Stomach smooth muscle (tissue), 2 donors: ENCODE results near the gene ZNF579.
"Not testable (repeated sequence)": the region's sequence is repeated elsewhere in the genome, so short reads cannot be mapped to it uniquely, and the experiment has no call there.

ENCODE experiments used
- H3K27ac ChIP-seq: one replicate; pipeline ENCODE4 v1.7.0; 2013; ENCODE audit warnings: mild to moderate bottlenecking, low read length, inconsistent platforms
- H3K27me3 ChIP-seq, 2 donors: one replicate each; pipeline ENCODE4 v1.7.0; 2013; ENCODE audit warnings: low read length in 2 of 2; ENCODE audit not compliant: insufficient read depth in 2 of 2, control insufficient read depth in 1 of 2
- H3K36me3 ChIP-seq, 2 donors: one replicate each; pipeline ENCODE4 v1.7.0; 2013; ENCODE audit warnings: low read length in 2 of 2; ENCODE audit not compliant: control insufficient read depth in 2 of 2, insufficient read depth in 2 of 2
- H3K4me1 ChIP-seq: one replicate; pipeline ENCODE4 v1.7.0; 2013; ENCODE audit warnings: low read length; ENCODE audit not compliant: control insufficient read depth, insufficient read depth
- H3K4me3 ChIP-seq, 2 donors: one replicate each; pipeline ENCODE4 v1.7.0; 2013; ENCODE audit warnings: low read length in 2 of 2
- H3K9ac ChIP-seq, 2 donors: one replicate each; pipeline ENCODE4 v1.7.0; 2013; ENCODE audit warnings: low read length in 2 of 2, mild to moderate bottlenecking in 1 of 2
- H3K9me3 ChIP-seq, 2 donors: one replicate each; pipeline ENCODE4 v1.7.0; 2013; ENCODE audit warnings: low read length in 2 of 2; ENCODE audit not compliant: control insufficient read depth in 2 of 2
- donor health status: healthy.
- donor health status: Pancreatic carcinoma.

Gene ZNF579

DNA sequence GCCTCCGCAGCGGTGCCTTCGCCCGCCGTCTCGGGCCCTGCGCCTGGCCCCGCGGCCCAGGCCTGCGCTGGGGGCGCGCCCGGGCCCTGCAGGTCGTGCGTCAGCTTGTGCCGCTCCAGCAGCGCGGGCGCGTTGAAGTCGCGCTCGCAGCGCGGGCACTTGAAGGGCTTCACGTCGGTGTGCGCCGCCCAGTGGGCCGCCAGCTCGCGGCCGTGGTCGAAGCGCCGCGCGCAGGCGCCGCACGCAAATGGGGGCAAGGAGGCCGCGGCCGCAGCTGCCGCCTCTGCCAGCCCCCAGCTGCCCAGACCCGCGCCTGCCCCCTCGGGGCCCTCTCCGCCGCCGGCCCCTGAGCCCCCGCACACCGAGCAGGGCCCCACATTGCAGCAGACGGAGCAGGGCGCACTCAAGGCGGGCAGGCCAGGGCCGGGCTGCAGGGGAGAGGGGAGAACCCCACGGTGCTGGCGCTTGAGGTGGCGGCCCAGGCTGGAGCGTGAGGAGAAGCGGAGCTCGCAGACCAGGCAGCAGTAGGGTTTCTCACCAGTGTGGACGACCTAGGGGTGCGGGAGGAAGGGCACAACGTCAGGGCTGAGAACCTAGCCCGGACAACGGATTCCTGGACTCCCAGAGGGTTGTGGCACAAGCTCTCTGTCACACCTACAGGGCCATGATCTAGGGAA, 12.6 kb upstream of the ZNF579 start:
- Histone ChIP-seq H3K27ac (no peak overlapping the region), H3K9me3 (no peaks in the 10 kb centered on the region), H3K4me1 (no peaks in the 10 kb centered on the region), H3K4me3 (no peak overlapping the region), H3K27me3 (peaks cover 0 to 4% of the 10 kb centered on the region in 2 donors), H3K9ac (no peak overlapping the region), H3K36me3 (peaks cover 9 to 16% of the 10 kb centered on the region in 2 donors)

DNA sequence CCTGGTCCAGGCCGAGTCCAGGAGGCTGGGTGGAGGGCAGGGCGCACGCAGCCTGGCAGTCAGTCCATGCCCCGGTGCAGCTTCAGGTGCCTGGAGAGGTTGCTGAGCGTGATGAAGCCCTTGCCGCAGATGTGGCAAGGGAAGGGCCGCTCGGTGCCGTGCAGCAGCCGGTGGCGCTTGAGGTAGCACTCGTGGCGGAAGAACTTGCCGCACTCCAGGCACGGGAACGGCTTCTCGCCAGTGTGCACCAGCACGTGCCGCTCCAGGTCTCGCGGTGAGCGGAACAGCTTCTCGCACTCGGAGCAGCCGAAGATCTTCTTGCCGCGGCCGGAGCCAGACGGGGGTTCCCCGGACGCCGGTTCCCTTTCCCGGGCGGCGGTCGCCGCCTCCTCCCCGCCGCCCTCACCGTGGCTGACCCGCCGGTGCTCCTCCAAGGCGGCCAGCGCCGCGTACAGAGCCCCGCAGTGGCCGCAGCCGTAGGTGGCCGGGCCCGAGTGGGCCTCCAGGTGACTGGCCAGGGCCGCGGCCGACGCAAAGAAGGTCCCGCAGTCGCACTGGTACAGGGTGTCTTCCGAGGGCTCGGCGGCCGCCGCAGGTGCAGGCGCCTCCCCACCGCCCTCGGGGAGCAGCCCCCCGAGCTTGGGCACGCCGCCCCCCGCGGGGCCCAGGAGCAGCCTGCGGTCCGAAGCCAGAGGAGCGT, 11.9 kb upstream of the ZNF579 start:
- Histone ChIP-seq H3K9me3 (no peaks in the 10 kb centered on the region), H3K27me3 (peaks cover 0 to 4% of the 10 kb centered on the region in 2 donors), H3K4me1 (peaks cover under 1% of the 10 kb centered on the region), H3K36me3 (peaks cover 9 to 16% of the 10 kb centered on the region in 2 donors), H3K4me3 (no peak overlapping the region), H3K9ac (no peak overlapping the region), H3K27ac (no peak overlapping the region)

DNA sequence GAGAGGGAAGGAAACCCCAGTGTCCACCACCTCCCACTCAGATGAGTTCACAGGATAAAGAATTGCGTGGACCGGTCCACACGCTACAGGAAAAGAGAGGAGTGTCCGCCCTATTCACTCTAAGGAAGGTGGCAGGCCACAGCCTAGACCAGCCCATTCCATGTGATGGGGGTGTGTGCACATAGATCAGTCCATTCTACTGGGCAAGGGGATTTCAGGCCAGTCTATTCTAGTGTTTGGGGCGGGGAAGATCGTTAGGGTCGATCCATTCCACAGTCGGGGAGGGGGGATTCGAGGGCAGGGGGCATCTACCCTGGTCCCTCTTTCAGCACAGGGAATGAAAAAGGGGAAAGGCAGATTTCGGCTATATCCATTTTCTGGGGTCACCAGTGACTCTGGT, 10.9 kb upstream of the ZNF579 start:
- H3K36me3 ChIP-seq: peaks cover 9 to 16% of the 10 kb centered on the region in 2 donors

DNA sequence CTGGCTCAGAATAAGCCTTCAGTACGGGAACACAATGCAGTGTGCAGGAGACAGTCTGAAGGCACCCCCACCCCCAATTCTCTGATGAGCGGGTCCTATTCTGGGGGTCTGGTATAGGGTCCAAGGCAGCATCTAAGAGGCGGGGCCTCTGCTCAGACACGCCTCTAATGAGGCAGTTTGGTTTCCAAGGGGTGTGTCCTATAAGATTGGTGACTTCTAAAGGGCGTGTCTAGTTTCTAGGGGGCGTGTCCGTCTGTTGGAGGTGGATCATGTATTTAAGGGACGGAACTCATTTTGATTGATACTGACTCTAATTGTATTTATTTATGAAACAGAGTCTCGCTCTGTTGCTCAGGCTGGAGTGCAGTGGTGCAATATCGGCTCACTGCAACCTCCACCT, 10.0 kb upstream of the ZNF579 start:
- Histone ChIP-seq H3K36me3 (peaks cover 2 to 9% of the 10 kb centered on the region in 2 donors), H3K4me1 (peaks cover 18% of the 10 kb centered on the region), H3K27ac (no peak overlapping the region), H3K9ac (no peak overlapping the region), H3K4me3 (no peak overlapping the region), H3K9me3 (no peaks in the 10 kb centered on the region), H3K27me3 (peaks cover 0 to 6% of the 10 kb centered on the region in 2 donors)

More for the DNA sequence above, 10.9 kb upstream of the ZNF579 start:
- H3K4me1 ChIP-seq: peaks cover 10% of the 10 kb centered on the region
- no peak overlapping the region for H3K27ac ChIP-seq
- peaks cover 0 to 6% of the 10 kb centered on the region in 2 donors for H3K27me3 ChIP-seq
- no peak overlapping the region for H3K4me3 ChIP-seq
- H3K9ac ChIP-seq: no peak overlapping the region
- no peaks in the 10 kb centered on the region for H3K9me3 ChIP-seq

DNA sequence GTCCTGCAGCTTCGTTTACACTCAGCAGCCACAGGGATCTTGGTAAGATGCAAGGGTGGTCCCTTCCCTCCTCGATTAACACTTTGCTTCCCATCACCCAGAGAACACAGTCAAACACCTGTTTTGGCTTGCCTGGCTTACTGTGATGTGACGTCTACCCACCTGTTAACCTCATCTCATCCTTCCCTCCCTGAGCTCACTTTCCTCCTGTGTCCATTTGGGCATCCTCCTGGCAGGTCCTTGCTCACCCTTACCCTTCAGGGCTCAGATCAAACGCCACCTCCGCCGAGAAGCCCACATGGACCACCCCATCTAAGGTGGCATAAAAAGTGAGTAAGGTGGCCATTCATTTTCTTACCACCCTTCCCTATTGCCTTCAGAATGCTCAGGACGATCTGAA, 9.5 kb upstream of the ZNF579 start:
- H3K27me3 ChIP-seq: peaks cover 0 to 6% of the 10 kb centered on the region in 2 donors
- H3K36me3 ChIP-seq: peaks cover 0 to 5% of the 10 kb centered on the region in 2 donors
- no peak overlapping the region for H3K27ac ChIP-seq
- H3K4me3 ChIP-seq: no peak overlapping the region
- peaks cover 18% of the 10 kb centered on the region for H3K4me1 ChIP-seq
- H3K9ac ChIP-seq: no peak overlapping the region
- H3K9me3 ChIP-seq: no peaks in the 10 kb centered on the region

DNA sequence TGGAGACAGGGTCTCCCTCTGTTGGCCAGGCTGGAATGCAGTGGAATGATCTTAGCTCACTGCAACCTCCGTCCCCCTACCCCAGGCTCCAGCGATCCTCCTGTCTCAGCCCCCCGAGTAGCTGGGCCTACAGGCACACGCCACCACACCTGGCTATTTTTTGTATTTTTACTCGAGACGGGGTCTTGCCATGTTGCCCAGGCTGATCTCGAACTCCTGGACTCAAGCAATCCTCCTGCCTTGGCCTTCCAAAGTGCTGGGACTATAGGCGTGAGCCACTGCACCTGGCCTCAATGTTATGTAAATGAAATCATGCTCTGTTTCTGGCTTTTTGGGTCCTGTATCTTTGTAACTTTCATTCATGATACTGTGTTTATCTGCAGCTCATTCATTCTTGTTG, 8.1 kb upstream of the ZNF579 start:
- peaks cover 0 to 9% of the 10 kb centered on the region in 2 donors for H3K27me3 ChIP-seq

DNA sequence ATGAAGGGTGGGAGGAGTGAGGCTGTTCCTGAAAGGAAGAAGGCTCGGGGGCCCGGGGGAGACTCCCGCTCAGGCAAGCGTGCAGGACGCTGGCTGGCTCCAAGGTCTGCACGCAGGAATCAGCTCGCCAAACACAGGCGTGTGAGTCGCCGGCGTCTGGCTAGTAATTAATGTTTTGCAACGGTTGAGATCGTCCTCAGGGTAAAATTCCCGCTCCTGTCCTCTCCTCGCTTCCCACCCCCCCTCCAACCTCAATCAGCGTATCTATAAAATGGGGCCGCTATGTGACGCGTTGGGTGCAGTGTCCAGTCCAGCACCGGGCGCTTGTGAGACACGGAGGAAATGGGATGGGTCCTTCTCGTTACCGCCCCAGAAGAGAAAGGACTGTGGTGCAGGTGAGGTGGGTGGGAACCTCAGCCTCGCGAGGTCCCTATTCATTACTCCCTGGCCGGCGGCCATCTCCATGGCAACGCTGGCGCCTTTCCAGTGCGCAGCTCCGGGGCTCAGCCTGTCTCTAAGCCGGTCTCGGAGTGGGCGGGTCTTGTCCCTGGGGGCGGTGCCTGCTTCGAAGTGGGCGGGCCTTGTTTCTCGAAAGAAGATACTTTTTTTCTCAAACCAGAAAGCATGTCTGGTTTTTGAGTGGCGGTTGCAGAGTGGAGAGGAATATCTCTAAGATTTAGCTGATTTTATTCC, 6.5 kb upstream of the ZNF579 start:
- Histone ChIP-seq H3K9ac (no peak overlapping the region), H3K36me3 (no peaks in the 10 kb centered on the region), H3K4me1 (peaks cover 18% of the 10 kb centered on the region), H3K27ac (no peak overlapping the region), H3K4me3 (peak overlapping the region; percentile 58 to 69), H3K27me3 (peaks cover 0 to 9% of the 10 kb centered on the region in 2 donors), H3K9me3 (no peaks in the 10 kb centered on the region)

More for the DNA sequence above, 8.1 kb upstream of the ZNF579 start:
- no peak overlapping the region for H3K4me3 ChIP-seq
- H3K27ac ChIP-seq: no peak overlapping the region
- H3K9me3 ChIP-seq: no peaks in the 10 kb centered on the region
- H3K36me3 ChIP-seq: no peaks in the 10 kb centered on the region
- H3K9ac ChIP-seq: no peak overlapping the region
- peaks cover 18% of the 10 kb centered on the region for H3K4me1 ChIP-seq

DNA sequence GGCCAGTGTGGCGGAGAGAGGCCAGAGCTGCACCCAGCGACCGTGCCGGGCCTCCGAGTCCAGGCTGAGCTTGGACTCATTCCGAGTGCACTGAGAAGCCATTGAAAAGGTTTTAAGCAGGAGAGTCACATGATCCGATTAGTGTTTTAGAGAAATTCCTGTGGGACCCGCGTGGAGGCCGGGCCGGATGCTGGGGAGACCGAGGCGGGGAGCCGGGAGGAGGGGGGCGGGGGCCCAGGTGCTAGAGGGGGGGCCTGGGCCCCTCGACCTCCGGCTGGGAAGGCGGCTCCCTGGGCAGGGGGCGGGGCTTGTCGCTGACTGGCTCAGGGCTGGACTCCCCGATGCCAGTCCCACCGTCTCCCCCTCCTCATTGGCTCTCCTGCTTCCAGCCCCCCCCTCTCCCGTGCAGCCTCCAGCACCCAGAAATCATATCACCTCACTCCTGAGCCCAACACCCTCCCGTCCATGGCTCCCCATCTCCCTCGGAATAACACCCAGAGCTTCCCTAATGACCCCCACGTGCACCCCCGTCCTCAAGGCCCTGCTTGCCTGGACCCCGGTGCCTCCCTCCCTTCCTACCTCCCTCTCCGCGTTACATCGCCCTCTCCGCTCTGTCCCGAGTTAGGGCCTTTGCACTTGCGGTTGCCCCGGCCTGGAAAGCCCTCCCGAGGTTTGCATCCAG, 5.2 kb upstream of the ZNF579 start:
- H3K27ac ChIP-seq: no peak overlapping the region
- no peaks in the 10 kb centered on the region for H3K9me3 ChIP-seq
- peaks cover 0 to 9% of the 10 kb centered on the region in 2 donors for H3K27me3 ChIP-seq
- peaks cover 31% of the 10 kb centered on the region for H3K4me1 ChIP-seq
- H3K9ac ChIP-seq: peak overlapping the region; percentile 13 to 36
- H3K4me3 ChIP-seq: peak overlapping the region; percentile 55 to 67
- H3K36me3 ChIP-seq: no peaks in the 10 kb centered on the region

DNA sequence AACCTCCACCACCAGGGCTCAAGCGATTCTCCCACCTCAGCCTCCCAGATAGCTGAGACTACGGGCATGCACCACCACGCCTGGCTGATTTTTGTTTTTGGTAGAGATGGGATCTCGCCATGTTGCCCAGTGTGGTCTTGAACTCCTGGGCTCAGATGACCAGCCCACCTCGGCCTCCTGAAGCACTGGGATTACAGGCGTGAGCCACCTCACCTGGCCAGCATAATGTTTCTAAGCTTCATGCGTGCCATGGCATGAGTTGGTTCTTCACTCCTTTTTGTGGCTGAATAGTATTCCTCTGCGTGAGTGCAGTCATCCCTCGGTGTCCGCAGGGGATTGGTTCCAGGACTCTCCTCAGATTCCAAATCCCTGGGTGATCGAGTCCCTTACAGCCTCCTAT, 4.2 kb upstream of the ZNF579 start:
- Histone ChIP-seq H3K4me1 (peaks cover 34% of the 10 kb centered on the region), H3K27ac (no peak overlapping the region), H3K4me3 (no peak overlapping the region), H3K9me3 (no peaks in the 10 kb centered on the region), H3K27me3 (peaks cover 0 to 4% of the 10 kb centered on the region in 2 donors), H3K36me3 (no peaks in the 10 kb centered on the region), H3K9ac (no peak overlapping the region)

DNA sequence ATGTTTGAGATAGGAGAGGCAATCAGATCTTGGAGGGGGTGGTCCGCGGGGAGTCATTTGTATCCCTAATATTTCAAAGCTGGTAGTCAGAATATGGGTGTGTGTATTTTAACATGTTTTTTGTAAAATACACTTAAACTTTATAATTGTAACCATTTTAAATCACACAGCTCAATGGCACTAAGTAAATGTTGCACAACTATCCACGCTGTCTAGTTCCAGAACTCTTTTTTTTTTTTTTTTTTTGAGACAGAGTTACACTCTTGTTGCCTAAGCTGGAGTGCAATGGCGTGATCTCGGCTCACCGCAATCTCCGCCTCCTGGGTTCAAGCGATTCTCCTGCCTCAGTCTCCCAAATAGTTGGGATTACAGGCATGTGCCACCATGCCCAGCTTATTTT, 3.2 kb upstream of the ZNF579 start:
- H3K4me1 ChIP-seq: peaks cover 38% of the 10 kb centered on the region
- not testable (repeated sequence) for H3K9me3 ChIP-seq, H3K4me3 ChIP-seq, H3K36me3 ChIP-seq, H3K27me3 ChIP-seq, H3K9ac ChIP-seq, H3K27ac ChIP-seq
